ENCODE data around the gene CLDN6. TPM values are rescaled to one million over a fixed set of nuclear protein-coding genes. Genes with fewer than 3 reads are reported as not detected.

The CLDN6 gene
- total RNA-seq, 1 donor from 2014 or later: 813 TPM

DNA sequence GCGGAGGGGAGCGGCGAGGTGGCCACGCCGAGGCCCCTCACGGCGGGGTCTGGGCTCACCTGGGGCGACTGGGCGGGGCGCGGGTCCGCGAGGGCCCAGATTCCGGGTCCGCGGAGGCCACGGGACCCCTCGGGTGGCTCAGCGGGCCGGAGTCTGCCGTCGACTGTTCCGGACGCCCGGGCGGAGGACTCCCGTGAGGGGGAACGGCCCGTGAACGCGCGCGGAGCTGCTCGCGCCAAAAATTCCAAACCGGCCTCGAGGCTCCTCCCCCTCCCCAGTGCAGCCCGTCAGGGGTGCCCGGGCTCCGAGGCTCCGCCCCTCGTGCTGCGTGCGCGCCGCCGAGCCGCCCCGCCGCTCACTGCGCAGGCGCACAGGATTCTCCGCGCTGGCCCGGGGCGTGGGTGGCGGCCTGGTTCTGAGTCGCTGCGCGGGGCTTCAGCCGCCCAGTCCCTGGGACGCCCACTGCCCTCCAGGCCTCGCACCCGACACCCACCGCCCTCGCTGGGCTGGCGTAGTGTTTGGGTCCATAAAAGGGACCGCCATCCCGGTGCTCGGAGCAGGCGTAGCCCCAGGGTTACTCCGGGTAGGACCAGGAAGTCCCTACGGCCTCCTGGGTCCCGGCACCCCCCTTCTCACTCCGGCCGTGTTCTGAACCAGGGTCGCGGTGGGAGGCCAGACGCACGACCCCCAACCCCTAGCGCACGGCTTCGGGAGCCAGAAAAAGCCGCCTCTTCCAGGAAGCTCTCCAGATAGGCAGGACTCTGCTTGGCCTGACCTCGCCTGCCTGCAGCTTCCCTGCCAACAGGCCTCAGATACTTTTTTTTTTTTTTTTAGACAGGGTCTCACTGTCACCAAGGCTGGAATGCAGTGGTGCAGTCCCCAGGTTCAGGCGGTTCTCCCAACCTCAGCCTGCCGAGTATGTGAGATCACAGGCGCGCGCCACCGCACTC lies 37.5 kb downstream of the CLDN6 start, which contains the start of gene PKMYT1:
TSS of gene PKMYT1 (minus strand) at position 220 of the 950 bp plus-strand sequence. CDS start 789 bp downstream, outside the sequence.
- TF ChIP-seq, protein P1, sequence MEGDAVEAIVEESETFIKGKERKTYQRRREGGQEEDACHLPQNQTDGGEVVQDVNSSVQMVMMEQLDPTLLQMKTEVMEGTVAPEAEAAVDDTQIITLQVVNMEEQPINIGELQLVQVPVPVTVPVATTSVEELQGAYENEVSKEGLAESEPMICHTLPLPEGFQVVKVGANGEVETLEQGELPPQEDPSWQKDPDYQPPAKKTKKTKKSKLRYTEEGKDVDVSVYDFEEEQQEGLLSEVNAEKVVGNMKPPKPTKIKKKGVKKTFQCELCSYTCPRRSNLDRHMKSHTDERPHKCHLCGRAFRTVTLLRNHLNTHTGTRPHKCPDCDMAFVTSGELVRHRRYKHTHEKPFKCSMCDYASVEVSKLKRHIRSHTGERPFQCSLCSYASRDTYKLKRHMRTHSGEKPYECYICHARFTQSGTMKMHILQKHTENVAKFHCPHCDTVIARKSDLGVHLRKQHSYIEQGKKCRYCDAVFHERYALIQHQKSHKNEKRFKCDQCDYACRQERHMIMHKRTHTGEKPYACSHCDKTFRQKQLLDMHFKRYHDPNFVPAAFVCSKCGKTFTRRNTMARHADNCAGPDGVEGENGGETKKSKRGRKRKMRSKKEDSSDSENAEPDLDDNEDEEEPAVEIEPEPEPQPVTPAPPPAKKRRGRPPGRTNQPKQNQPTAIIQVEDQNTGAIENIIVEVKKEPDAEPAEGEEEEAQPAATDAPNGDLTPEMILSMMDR (conservative IDR thresholded peaks at IDR 0.05; ENCODE audit: low read depth, low read length): no peak
- peak within 1 kb of the TSS; percentile 90 for H3K4me3 ChIP-seq (ENCODE audit: low read depth, low read length)
- DNase-seq (ENCODE audit: low read depth): no peak

GRCh38 chr16:2979669-2980226 lies 38.2 kb downstream of the CLDN6 start:
- TF ChIP-seq, protein P1 (conservative IDR thresholded peaks at IDR 0.05; ENCODE audit: low read depth, low read length): no peak
- peak overlapping the region; percentile 90 for H3K4me3 ChIP-seq (ENCODE audit: low read depth, low read length)
- no peak for DNase-seq (ENCODE audit: low read depth)

GRCh38 chr16:2977440-2977839 lies 40.5 kb downstream of the CLDN6 start:
- no peak for DNase-seq (ENCODE audit: low read depth)
- TF ChIP-seq, protein P1 (conservative IDR thresholded peaks at IDR 0.05; ENCODE audit: low read depth, low read length): no peak
- no peak overlapping the region for H3K4me3 ChIP-seq (ENCODE audit: low read depth, low read length)

GRCh38 chr16:2976673-2977072 lies 41.3 kb downstream of the CLDN6 start:
- TF ChIP-seq, protein P1 (conservative IDR thresholded peaks at IDR 0.05; ENCODE audit: low read depth, low read length): no peak
- no peak for DNase-seq (ENCODE audit: low read depth)
- no peak overlapping the region for H3K4me3 ChIP-seq (ENCODE audit: low read depth, low read length)

DNA sequence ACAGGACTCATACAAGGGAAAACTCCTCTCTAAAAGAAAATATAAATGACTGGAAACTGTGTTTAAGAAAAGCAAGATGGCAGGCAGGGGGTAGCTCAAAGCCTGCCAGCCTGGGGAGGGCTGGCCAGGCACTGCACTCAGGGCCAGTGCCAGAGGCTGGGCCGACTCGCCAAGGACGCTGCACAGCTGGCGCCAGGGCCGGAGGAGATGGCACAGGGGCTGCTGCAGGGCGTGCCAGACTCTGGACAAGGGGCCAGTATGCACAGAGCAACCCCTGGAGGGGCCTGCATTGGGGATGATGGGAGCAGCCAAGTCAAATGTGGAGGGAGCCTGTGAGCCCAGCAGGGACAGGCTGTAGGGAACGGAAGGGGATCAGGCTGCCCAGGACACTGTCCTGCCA lies 41.8 kb downstream of the CLDN6 start:
- H3K4me3 ChIP-seq (ENCODE audit: low read depth, low read length): no peak overlapping the region
- DNase-seq (ENCODE audit: low read depth): no peak
- TF ChIP-seq, protein P1 (conservative IDR thresholded peaks at IDR 0.05; ENCODE audit: low read depth, low read length): no peak

DNA sequence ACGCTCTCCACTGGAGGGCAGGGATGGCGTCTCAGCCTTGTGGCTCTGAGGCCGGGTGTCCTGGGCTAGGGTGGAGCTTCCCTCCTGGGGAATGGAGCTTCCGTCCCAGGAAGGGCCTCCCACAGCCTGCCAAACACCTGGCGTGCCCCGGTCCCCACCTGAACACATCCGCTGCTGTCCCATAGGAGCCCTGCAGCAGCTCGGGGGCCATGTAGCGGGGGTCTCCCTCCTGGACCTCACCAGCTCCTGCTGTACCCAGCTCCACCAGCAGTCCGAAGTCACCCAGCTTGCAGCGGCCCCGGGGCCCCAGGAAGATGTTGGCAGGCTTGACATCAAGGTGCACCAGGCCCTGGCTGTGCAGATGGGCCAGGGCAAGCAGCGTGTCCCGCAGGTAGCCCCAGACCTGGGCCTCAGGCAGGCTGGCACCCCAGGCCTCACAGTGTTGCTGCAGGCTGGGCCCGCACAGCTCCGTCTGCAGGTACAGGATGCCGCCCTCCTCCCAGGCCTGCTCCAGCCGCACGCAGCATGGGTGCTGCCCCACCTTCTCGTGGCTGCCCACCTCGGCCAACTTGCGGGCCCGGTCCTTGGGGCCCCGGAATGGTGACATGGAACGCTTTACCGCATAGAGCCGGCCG lies 42.7 kb downstream of the CLDN6 start:
- no peak overlapping the region for H3K4me3 ChIP-seq (ENCODE audit: low read depth, low read length)
- no peak for DNase-seq (ENCODE audit: low read depth)
- TF ChIP-seq, protein P1 (conservative IDR thresholded peaks at IDR 0.05; ENCODE audit: low read depth, low read length): no peak

All from epithelial cell of proximal tubule (primary cell).